Breast epithelium (tissue), 4 donors: ENCODE measurements around the gene ESRRA. TPM values are rescaled to one million over a fixed set of nuclear protein-coding genes. Genes with fewer than 3 reads are reported as not detected.

ENCODE experiments used
- DNase-seq, 2 donors: peaks; one replicate each; pipeline ENCODE4 v3.0.0-alpha.2; 2019; ENCODE audit warnings: low spot score in 2 of 2
- H3K27ac ChIP-seq, 2 donors: fragments of 200-600 bp; sonication (generic) in 1 of 2; one replicate each; pipeline ENCODE4 v1.5.1; 2016 to 2019; ENCODE audit warnings: mild to moderate bottlenecking in 1 of 2
- H3K27me3 ChIP-seq, 2 donors: fragments of 200-600 bp; sonication (generic) in 1 of 2; one replicate each; pipeline versions ENCODE4 v1.5.1 to v1.6.0; 2017 to 2019; ENCODE audit warnings: control low read depth in 1 of 2, mild to moderate bottlenecking in 1 of 2
- H3K36me3 ChIP-seq: fragments of 200-600 bp; one replicate; pipeline ENCODE4 v1.5.1; 2019
- H3K4me1 ChIP-seq, 2 donors: fragments of 200-600 bp; sonication (generic); one replicate each; pipeline ENCODE4 v1.5.1; 2016 to 2019; ENCODE audit warnings: control low read depth in 1 of 2
- H3K4me3 ChIP-seq, 3 donors: fragments of 200-600 bp; sonication (generic); 1 replicate in 2 of 3; 2 replicates in 1 of 3; pipeline ENCODE4 v1.5.1; 2016 to 2019; ENCODE audit warnings: mild to moderate bottlenecking in 3 of 3, moderate library complexity in 2 of 3
- H3K9me3 ChIP-seq, 2 donors: fragments of 200-600 bp; sonication (generic) in 1 of 2; one replicate each; pipeline ENCODE4 v1.5.1; 2016 to 2019; ENCODE audit warnings: control low read depth in 1 of 2
- POLR2A ChIP-seq: fragments of 450-650 bp; IDR thresholded peaks from one replicate; pipeline ENCODE4 v1.6.1; 2016; ENCODE audit warnings: antibody characterized with exemption, mild to moderate bottlenecking, moderate library complexity
- POLR2AphosphoS5 ChIP-seq, 3 donors: sonication (generic); formaldehyde crosslinking; IDR thresholded peaks; one replicate each; pipeline ENCODE4 v1.6.1; 2017; ENCODE audit warnings: antibody characterized with exemption in 3 of 3
- intact Hi-C: fragments of 100-400 bp; cut with DNase I; formaldehyde crosslinking; loops from one replicate; pipeline ENCODE4 v1.15.1; 2023; ENCODE audit warnings: low total_unique reads
- total RNA-seq, 3 donors: library from RNA; depleted of rRNA; stranded (reverse); fragments of >200 nt; gene quantifications; one replicate each; pipeline ENCODE4 v1.1.0, GENCODE V29; 2016
- TF ChIP-seq, protein P1 (sequence below), 3 donors: fragments of 450-650 bp; IDR thresholded peaks; one replicate each; pipeline ENCODE4 v1.5.1; 2016 to 2017; ENCODE audit warnings: antibody characterized with exemption in 3 of 3, mild to moderate bottlenecking in 3 of 3, moderate library complexity in 3 of 3

ESRRA gene
- total RNA-seq, 3 donors from 2014 or later = 38.2 to 43.9 (median 39.5) TPM

DNA sequence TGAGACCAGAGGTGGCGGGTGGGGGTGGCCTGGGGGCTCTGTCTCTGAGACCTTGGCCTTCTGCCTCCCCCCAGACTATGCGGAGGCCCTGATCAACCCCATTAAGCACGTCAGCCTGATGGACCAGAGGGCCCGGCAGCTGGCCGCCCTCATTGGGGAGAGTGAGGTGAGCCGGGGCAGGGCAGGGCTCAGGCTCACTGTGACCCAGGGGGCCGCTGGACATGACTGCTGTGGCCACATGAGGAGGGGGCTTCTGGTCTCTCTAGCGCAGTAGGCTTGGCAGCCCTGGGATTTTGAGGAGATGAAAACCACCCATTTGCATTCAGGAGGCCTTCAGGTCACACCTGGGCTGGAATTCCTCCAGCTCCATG is 41.4 kb upstream of the ESRRA start:
- Histone ChIP-seq H3K27ac (no peak overlapping the region), H3K36me3 (no peaks in the 10 kb centered on the region), H3K27me3 (no peaks in the 10 kb centered on the region), H3K4me1 (peaks cover 6 to 16% of the 10 kb centered on the region in 2 donors), H3K9me3 (no peaks in the 10 kb centered on the region), H3K4me3 (no peak overlapping the region)
- intact Hi-C loops = no loop called here
- TF ChIP-seq POLR2AphosphoS5 (IDR thresholded peaks at IDR 0.05) (no peak), POLR2A (no peak)
- TF ChIP-seq, protein P1, sequence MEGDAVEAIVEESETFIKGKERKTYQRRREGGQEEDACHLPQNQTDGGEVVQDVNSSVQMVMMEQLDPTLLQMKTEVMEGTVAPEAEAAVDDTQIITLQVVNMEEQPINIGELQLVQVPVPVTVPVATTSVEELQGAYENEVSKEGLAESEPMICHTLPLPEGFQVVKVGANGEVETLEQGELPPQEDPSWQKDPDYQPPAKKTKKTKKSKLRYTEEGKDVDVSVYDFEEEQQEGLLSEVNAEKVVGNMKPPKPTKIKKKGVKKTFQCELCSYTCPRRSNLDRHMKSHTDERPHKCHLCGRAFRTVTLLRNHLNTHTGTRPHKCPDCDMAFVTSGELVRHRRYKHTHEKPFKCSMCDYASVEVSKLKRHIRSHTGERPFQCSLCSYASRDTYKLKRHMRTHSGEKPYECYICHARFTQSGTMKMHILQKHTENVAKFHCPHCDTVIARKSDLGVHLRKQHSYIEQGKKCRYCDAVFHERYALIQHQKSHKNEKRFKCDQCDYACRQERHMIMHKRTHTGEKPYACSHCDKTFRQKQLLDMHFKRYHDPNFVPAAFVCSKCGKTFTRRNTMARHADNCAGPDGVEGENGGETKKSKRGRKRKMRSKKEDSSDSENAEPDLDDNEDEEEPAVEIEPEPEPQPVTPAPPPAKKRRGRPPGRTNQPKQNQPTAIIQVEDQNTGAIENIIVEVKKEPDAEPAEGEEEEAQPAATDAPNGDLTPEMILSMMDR (IDR thresholded peaks at IDR 0.05) = no peak
- no peak for DNase-seq

DNA sequence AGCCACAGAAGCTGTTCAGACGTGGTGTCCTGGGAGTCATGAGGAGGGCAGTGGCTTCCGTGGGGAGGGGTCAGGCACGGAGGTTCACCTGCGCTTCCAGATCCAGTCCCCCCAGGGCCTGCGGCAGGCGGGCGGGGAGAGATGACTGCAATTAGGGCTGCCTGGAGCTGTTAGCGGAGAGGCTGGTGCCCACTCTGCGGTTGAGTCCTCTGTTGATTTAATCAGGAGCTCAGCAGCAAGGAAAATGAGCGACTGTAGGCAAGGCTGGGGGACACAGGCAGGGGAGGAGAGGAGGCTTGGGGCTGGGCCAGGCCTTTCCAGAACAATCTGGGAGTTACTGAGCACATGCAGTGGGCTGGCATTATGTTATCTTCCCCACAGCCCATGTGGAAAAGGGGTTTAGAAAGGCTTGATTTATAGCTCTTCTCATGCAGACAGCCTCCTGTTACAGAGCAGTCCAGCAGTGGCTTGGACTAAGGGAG is 40.9 kb upstream of the ESRRA start:
- Histone ChIP-seq H3K4me3 (no peak overlapping the region), H3K4me1 (peaks cover 6 to 18% of the 10 kb centered on the region in 2 donors), H3K27ac (no peak overlapping the region), H3K36me3 (no peaks in the 10 kb centered on the region), H3K27me3 (no peaks in the 10 kb centered on the region), H3K9me3 (no peaks in the 10 kb centered on the region)
- TF ChIP-seq POLR2A (no peak), POLR2AphosphoS5 (IDR thresholded peaks at IDR 0.05) (no peak)
- TF ChIP-seq, protein P1 (IDR thresholded peaks at IDR 0.05) = no peak
- intact Hi-C loops = no loop called here
- no peak for DNase-seq

DNA sequence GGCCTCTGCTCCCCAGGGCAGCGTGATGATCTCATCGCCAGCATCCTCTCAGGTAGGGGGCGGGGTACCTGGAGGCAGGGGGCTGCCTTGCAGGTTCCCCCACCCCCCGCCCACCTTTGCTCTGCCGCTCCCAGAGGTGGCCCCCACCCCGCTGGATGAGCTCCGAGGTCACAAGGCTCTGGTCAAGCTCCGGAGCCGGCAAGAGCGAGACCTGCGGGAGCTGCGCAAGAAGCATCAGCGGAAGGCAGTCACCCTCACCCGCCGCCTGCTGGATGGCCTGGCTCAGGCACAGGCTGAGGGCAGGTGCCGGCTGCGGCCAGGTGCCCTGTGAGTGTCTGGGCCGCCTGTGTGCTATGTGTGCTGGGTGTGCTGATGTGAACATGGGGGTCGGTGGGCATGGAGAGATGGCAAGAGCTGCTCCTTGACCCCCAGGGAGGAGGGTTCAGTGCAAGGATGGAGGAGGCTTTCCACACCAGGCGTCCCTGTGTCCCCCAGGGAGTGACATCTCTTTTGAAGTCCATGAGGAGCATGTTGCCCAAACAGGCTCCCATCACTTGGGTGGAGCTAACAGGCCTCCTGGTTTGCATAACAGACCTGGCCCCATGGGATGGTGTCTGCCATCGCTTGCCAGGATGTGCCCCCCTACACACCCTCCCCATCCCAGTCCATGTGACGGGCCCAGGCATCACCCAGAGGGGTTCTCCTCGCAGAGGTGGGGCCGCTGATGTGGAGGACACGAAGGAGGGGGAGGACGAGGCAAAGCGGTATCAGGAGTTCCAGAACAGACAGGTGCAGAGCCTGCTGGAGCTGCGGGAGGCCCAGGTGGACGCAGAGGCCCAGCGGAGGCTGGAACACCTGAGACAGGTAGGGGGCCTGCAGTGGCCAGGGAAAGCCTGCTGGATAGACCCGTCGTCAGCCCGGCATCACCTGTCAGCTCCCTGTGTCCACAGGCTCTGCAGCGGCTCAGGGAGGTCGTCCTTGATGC is 39.9 kb upstream of the ESRRA start:
- Histone ChIP-seq H3K36me3 (no peaks in the 10 kb centered on the region), H3K27ac (no peak overlapping the region)

DNA sequence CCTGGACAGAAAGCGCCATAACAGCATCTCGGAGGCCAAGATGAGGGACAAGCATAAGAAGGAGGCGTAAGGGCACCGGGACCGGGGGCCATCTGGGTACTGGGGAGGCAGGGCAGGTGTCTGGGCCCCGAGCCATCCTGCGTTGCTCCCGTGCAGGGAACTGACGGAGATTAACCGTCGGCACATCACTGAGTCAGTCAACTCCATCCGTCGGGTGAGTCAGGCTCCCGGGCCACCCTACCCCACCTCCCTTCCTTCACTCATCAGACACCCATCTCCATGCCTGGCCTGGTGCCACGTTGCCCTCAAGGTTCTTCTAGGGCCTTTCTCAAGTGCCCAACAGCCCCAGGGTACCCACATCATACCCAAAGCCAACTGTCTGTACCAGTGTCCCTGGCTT is 39.0 kb upstream of the ESRRA start:
- H3K27me3 ChIP-seq = no peaks in the 10 kb centered on the region
- no peaks in the 10 kb centered on the region for H3K36me3 ChIP-seq
- H3K9me3 ChIP-seq = no peaks in the 10 kb centered on the region
- H3K4me3 ChIP-seq = no peak overlapping the region
- no peak for DNase-seq
- no peak overlapping the region for H3K27ac ChIP-seq
- TF ChIP-seq POLR2AphosphoS5 (IDR thresholded peaks at IDR 0.05) (no peak), POLR2A (no peak)
- TF ChIP-seq, protein P1 (IDR thresholded peaks at IDR 0.05) = no peak
- intact Hi-C loops = loop anchor here (5.0 kb wide), 1 partner anchor 679 kb away; no protein-coding TSS in a partner anchor
- peaks cover 6 to 18% of the 10 kb centered on the region in 2 donors for H3K4me1 ChIP-seq

More for the DNA sequence above, 39.9 kb upstream of the ESRRA start:
- Histone ChIP-seq H3K4me3 (no peak overlapping the region), H3K9me3 (no peaks in the 10 kb centered on the region), H3K4me1 (peaks cover 6 to 18% of the 10 kb centered on the region in 2 donors), H3K27me3 (no peaks in the 10 kb centered on the region)
- TF ChIP-seq, protein P1 (IDR thresholded peaks at IDR 0.05) = no peak
- TF ChIP-seq POLR2A (no peak), POLR2AphosphoS5 (IDR thresholded peaks at IDR 0.05) (no peak)
- no peak for DNase-seq
- intact Hi-C loops = loop anchor here (5.0 kb wide), 1 partner anchor 678 kb away; no protein-coding TSS in a partner anchor
